Measurements from ENCODE around the gene OAS3.

Gene OAS3

GRCh38 chr12:112961074-112961473 is 22.8 kb downstream of the OAS3 start:
- Histone ChIP-seq H3K27ac (ENCODE audit: low read length) (no peak overlapping the region), H3K4me3 (ENCODE audit: low read length) (no peak overlapping the region), H3K9me3 (ENCODE audit: insufficient read depth, low read length) (no peaks in the 10 kb centered on the region), H2AFZ (ENCODE audit: low read depth, low read length) (no peak overlapping the region), H3K4me1 (ENCODE audit: low read length) (no peaks in the 10 kb centered on the region), H3K9ac (ENCODE audit: low read length) (no peak overlapping the region), H3K27me3 (ENCODE audit: low read depth, low read length) (no peaks in the 10 kb centered on the region), H3K79me2 (ENCODE audit: low read length) (no peaks in the 10 kb centered on the region), H3K36me3 (replicated peaks; ENCODE audit: low read depth, low read length) (peaks cover 11% of the 10 kb centered on the region), H4K20me1 (ENCODE audit: insufficient read depth, low read length) (no peaks in the 10 kb centered on the region), H3K4me2 (ENCODE audit: low read length) (no peak overlapping the region)
- TF ChIP-seq CTCF (IDR thresholded peaks at IDR 0.05; ENCODE audit: low read depth, low read length) (no peak), EZH2phosphoT487 (IDR thresholded peaks at IDR 0.05; ENCODE audit: low read depth) (no peak)

GRCh38 chr12:112961536-112961935 is 23.3 kb downstream of the OAS3 start:
- Histone ChIP-seq H3K27me3 (ENCODE audit: low read depth, low read length) (no peaks in the 10 kb centered on the region), H3K4me2 (ENCODE audit: low read length) (no peak overlapping the region), H4K20me1 (ENCODE audit: insufficient read depth, low read length) (no peaks in the 10 kb centered on the region), H3K79me2 (ENCODE audit: low read length) (no peaks in the 10 kb centered on the region), H3K4me3 (ENCODE audit: low read length) (no peak overlapping the region), H2AFZ (ENCODE audit: low read depth, low read length) (no peak overlapping the region), H3K9me3 (ENCODE audit: insufficient read depth, low read length) (no peaks in the 10 kb centered on the region), H3K36me3 (replicated peaks; ENCODE audit: low read depth, low read length) (peaks cover 11% of the 10 kb centered on the region), H3K9ac (ENCODE audit: low read length) (no peak overlapping the region), H3K27ac (ENCODE audit: low read length) (no peak overlapping the region), H3K4me1 (ENCODE audit: low read length) (no peaks in the 10 kb centered on the region)
- no peak for TF ChIP-seq EZH2phosphoT487 (IDR thresholded peaks at IDR 0.05; ENCODE audit: low read depth)
- TF ChIP-seq CTCF (IDR thresholded peaks at IDR 0.05; ENCODE audit: low read depth, low read length): no peak

GRCh38 chr12:112962561-112962960 is 24.3 kb downstream of the OAS3 start:
- H4K20me1 ChIP-seq (ENCODE audit: insufficient read depth, low read length): no peaks in the 10 kb centered on the region
- H3K9me3 ChIP-seq (ENCODE audit: insufficient read depth, low read length): no peaks in the 10 kb centered on the region
- no peak overlapping the region for H3K9ac ChIP-seq (ENCODE audit: low read length)
- no peak for TF ChIP-seq CTCF (IDR thresholded peaks at IDR 0.05; ENCODE audit: low read depth, low read length)
- no peak for TF ChIP-seq EZH2phosphoT487 (IDR thresholded peaks at IDR 0.05; ENCODE audit: low read depth)
- H3K27me3 ChIP-seq (ENCODE audit: low read depth, low read length): no peaks in the 10 kb centered on the region
- peaks cover 11% of the 10 kb centered on the region for H3K36me3 ChIP-seq (replicated peaks; ENCODE audit: low read depth, low read length)
- no peaks in the 10 kb centered on the region for H3K79me2 ChIP-seq (ENCODE audit: low read length)
- H2AFZ ChIP-seq (ENCODE audit: low read depth, low read length): no peak overlapping the region
- H3K4me3 ChIP-seq (ENCODE audit: low read length): no peak overlapping the region
- no peaks in the 10 kb centered on the region for H3K4me1 ChIP-seq (ENCODE audit: low read length)
- H3K27ac ChIP-seq (ENCODE audit: low read length): no peak overlapping the region
- H3K4me2 ChIP-seq (ENCODE audit: low read length): no peak overlapping the region

- Histone ChIP-seq H3K9me3 (ENCODE audit: insufficient read depth, low read length) (no peaks in the 10 kb centered on the region), H3K4me2 (ENCODE audit: low read length) (no peak overlapping the region), H3K27me3 (ENCODE audit: low read depth, low read length) (no peaks in the 10 kb centered on the region), H3K27ac (ENCODE audit: low read length) (no peak overlapping the region), H4K20me1 (ENCODE audit: insufficient read depth, low read length) (no peaks in the 10 kb centered on the region), H3K36me3 (replicated peaks; ENCODE audit: low read depth, low read length) (peaks cover 11% of the 10 kb centered on the region), H3K4me1 (ENCODE audit: low read length) (no peaks in the 10 kb centered on the region), H2AFZ (ENCODE audit: low read depth, low read length) (no peak overlapping the region), H3K79me2 (ENCODE audit: low read length) (no peaks in the 10 kb centered on the region), H3K9ac (ENCODE audit: low read length) (no peak overlapping the region), H3K4me3 (ENCODE audit: low read length) (no peak overlapping the region)
- no peak for TF ChIP-seq CTCF (IDR thresholded peaks at IDR 0.05; ENCODE audit: low read depth, low read length)
- no peak for TF ChIP-seq EZH2phosphoT487 (IDR thresholded peaks at IDR 0.05; ENCODE audit: low read depth)
These were observed 25.1 kb downstream of the OAS3 start for GRCh38 chr12:112963227-112963861.

Measured in OCI-LY3 (cell line).